ENCODE measurements around the gene SLC36A3. TPM values are rescaled to one million over a fixed set of nuclear protein-coding genes. Genes with fewer than 3 reads are reported as not detected.

Gene SLC36A3
- total and polyA plus RNA-seq, 2 of the 8 experiments (the other 6 are each of a cell fraction or from before 2014, with no cell fraction given) = not detected

DNA sequence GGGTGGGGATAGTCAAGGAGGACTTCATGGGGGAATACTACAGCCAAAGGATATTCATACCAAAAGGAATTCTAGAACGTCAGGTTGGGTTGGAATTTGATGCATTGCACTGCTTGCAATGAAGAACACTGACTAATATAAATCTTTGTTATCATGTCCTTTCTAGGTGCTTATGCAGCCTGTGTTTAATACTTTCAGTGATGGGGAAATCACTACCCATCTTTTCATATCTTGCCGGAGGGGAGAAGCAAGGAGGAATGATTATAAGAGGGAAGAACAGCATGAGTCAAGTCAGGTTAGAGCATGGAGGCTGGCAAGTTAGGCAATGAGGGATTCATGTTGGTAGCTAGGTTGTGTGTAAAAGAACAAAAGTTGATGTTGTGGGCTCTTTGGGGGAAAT, 74.6 kb downstream of the SLC36A3 start:
- H3K79me1 ChIP-seq (ENCODE audit: low read depth, low read length) = no peaks in the 10 kb centered on the region
- WGBS, 2 experiments (ENCODE audit: extremely low coverage in 1 of 2, insufficient coverage in 1 of 2, insufficient read length in 1 of 2, insufficient replicate concordance in 2 of 2, low coverage in 1 of 2, low lambda C conversion rate in 2 of 2, missing lambda C conversion rate in 1 of 2) = 88% methylated on average over 2 of the region's 2 CpGs; no CpG with 5 or more reads in 1 of the 2 experiments
- no peaks in the 10 kb centered on the region for H3K36me3 ChIP-seq (ENCODE audit: control insufficient read depth in 2 of 4, insufficient read depth in 4 of 4, low read length in 3 of 4)
- no peak overlapping the region for H4K91ac ChIP-seq (replicated peaks; ENCODE audit: insufficient read length, low read length)
- H2BK20ac ChIP-seq (ENCODE audit: low read length) = no peak overlapping the region
- H2BK5ac ChIP-seq (ENCODE audit: low read depth, low read length) = no peak overlapping the region
- no peak overlapping the region for H3K14ac ChIP-seq (ENCODE audit: insufficient read length)
- no peak for FAIRE-seq
- H2AK5ac ChIP-seq (ENCODE audit: low read depth, low read length) = no peak overlapping the region
- no peak overlapping the region for H3K4me2 ChIP-seq (ENCODE audit: insufficient read depth in 1 of 2, low read depth in 2 of 2, low read length in 2 of 2)
- TF ChIP-seq RAD21 (IDR thresholded peaks at IDR 0.05 in 1 of 2, conservative IDR thresholded peaks at IDR 0.05 in 1 of 2; ENCODE audit: low read depth in 2 of 2, low read length in 2 of 2) = no peak
- TF ChIP-seq RXRA (IDR thresholded peaks at IDR 0.05; ENCODE audit: insufficient read depth, low read depth, low read length) = no peak
- DNase-seq (ENCODE audit: low read depth in 1 of 2, low spot score in 2 of 2) = no peak
- no peaks in the 10 kb centered on the region for H3K9me3 ChIP-seq (ENCODE audit: insufficient read depth in 2 of 2, low read depth in 1 of 2, low read length in 1 of 2)
- H4K5ac ChIP-seq (ENCODE audit: insufficient read length, low read depth, low read length) = no peak overlapping the region
- H3K4me1 ChIP-seq (replicated peaks in 1 of 4; ENCODE audit: control insufficient read depth in 3 of 4, insufficient read depth in 4 of 4, low read length in 3 of 4) = peaks cover 0 to 3% (median 0%) of the 10 kb centered on the region in 4 experiments; a peak in 2 of 7 replicates
- H3K18ac ChIP-seq (ENCODE audit: extremely low read depth, low read length) = no peak overlapping the region
- H3K9ac ChIP-seq (replicated peaks in 1 of 4; ENCODE audit: extremely low read depth in 1 of 4, low read depth in 3 of 4, low read length in 3 of 4) = no peak overlapping the region
- no peak overlapping the region for H3K4ac ChIP-seq (replicated peaks; ENCODE audit: insufficient read length, low read depth, low read length)
- ChIA-PET CTCF (ENCODE audit: partially characterized antibody) (interaction anchor here (1.0 to 4.8 kb wide), 3 partner anchors 11 to 88 kb away, joined by 3 to 75 read pairs (median 7); no protein-coding TSS in a partner anchor), POLR2A (ENCODE audit: partially characterized antibody) (interaction anchor here (0.6 to 1.9 kb wide), 2 partner anchors 10 to 103 kb away, joined by 3 to 7 read pairs; no protein-coding TSS in a partner anchor)
- no peaks in the 10 kb centered on the region for H3K23me2 ChIP-seq (ENCODE audit: low read depth, low read length)
- no peak overlapping the region for H2BK120ac ChIP-seq (replicated peaks; ENCODE audit: low read depth, low read length)
- no peak overlapping the region for H2BK12ac ChIP-seq (ENCODE audit: low read depth, low read length)
- no peak overlapping the region for H3K27ac ChIP-seq (ENCODE audit: low read depth, low read length)
- H3K56ac ChIP-seq (replicated peaks; ENCODE audit: insufficient read length, low read depth, low read length) = no peak overlapping the region
- no peaks in the 10 kb centered on the region for H3K79me2 ChIP-seq (ENCODE audit: control insufficient read depth in 1 of 2, insufficient read depth in 2 of 2, low read length in 2 of 2)
- H3K23ac ChIP-seq (ENCODE audit: insufficient read length) = no peak overlapping the region
- H3K4me3 ChIP-seq (ENCODE audit: extremely low read depth in 1 of 4, insufficient read depth in 2 of 4, low read depth in 3 of 4, low read length in 4 of 4) = no peak overlapping the region
- no peaks in the 10 kb centered on the region for H3K27me3 ChIP-seq (replicated peaks in 1 of 4; ENCODE audit: control insufficient read depth in 3 of 4, extremely low read depth in 1 of 4, insufficient read depth in 3 of 4, low read length in 3 of 4)
- H2BK15ac ChIP-seq (ENCODE audit: low read length) = no peak overlapping the region
- no peak overlapping the region for H4K8ac ChIP-seq (ENCODE audit: extremely low read depth, insufficient read depth, low read length)
- H2AFZ ChIP-seq (ENCODE audit: low read length) = no peak overlapping the region
- H4K20me1 ChIP-seq (replicated peaks in 1 of 2; ENCODE audit: control insufficient read depth in 1 of 2, insufficient read depth in 2 of 2, low read length in 2 of 2) = no peaks in the 10 kb centered on the region

Data from H1 (cell line).